Measurements from ENCODE around the gene HNRNPC. TPM values are rescaled to one million over a fixed set of nuclear protein-coding genes. Genes with fewer than 3 reads are reported as not detected.
A peak's percentile ranks its signal among the peaks of the same experiment; 100 is the strongest.

The HNRNPC gene
- total and polyA plus RNA-seq, 10 of the 15 experiments (the other 5 are each of a cell fraction or from before 2014, with no cell fraction given): 679 to 1,492 (median 1,262) TPM

- TF ChIP-seq POLR2AphosphoS2 (IDR thresholded peaks at IDR 0.05; ENCODE audit: low read depth, low read length): 0 out of 2 replicates have a peak, but pooled peaks have one; percentile 42
- 0 out of 3 replicates have a peak, but pooled peaks have one; percentile 18 for TF ChIP-seq POU2F2 (IDR thresholded peaks at IDR 0.05; ENCODE audit: borderline replicate concordance, low read depth, low read length)
- TF ChIP-seq RUNX3 (IDR thresholded peaks at IDR 0.05; ENCODE audit: low read length): peak; percentile 63
- no peak for TF ChIP-seq RFX5 (IDR thresholded peaks at IDR 0.05; ENCODE audit: low read depth, low read length)
- no peak for TF ChIP-seq EZH2 (IDR thresholded peaks at IDR 0.05; ENCODE audit: borderline replicate concordance, control insufficient read depth, low read depth, low read length)
- no peak for TF ChIP-seq NFYA (IDR thresholded peaks at IDR 0.05; ENCODE audit: borderline replicate concordance, low read depth, low read length)
- no peak for TF ChIP-seq BCL3 (IDR thresholded peaks at IDR 0.05; ENCODE audit: borderline replicate concordance, insufficient read depth, low read depth, low read length, poor library complexity, severe bottlenecking)
- no peak for TF ChIP-seq ZNF207 (IDR thresholded peaks at IDR 0.05; ENCODE audit: borderline replicate concordance)
- peak; percentile 47; the same call in 1 of the 2 replicates for TF ChIP-seq MXI1 (IDR thresholded peaks at IDR 0.05; ENCODE audit: low read depth, low read length)
- TF ChIP-seq EGR1 (IDR thresholded peaks at IDR 0.05; ENCODE audit: borderline replicate concordance in 1 of 2, low read depth in 2 of 2, low read length in 2 of 2): no peak
- TF ChIP-seq SMC3 (IDR thresholded peaks at IDR 0.05; ENCODE audit: borderline replicate concordance, low read length): no peak
- no peak for TF ChIP-seq EP300 (IDR thresholded peaks at IDR 0.05; ENCODE audit: borderline replicate concordance in 1 of 2, control insufficient read depth in 1 of 2, low read depth in 2 of 2, low read length in 2 of 2)
- TF ChIP-seq POLR2A (IDR thresholded peaks at IDR 0.05; ENCODE audit: low read depth, low read length): no peak
These were observed 1.8 kb downstream of the HNRNPC start (continued) for GRCh38 chr14:21267431-21267845.

Measured in GM12878 (cell line).